NCI-H69 (cell line): Measurements from ENCODE around the gene KCNK2.
"Not testable (repeated sequence)": the region's sequence is repeated elsewhere in the genome, so short reads cannot be mapped to it uniquely, and the experiment has no call there.

Experiments
- DNase-seq: peaks from one replicate; lab custom pipeline; 2025; lab: John Stamatoyannopoulos, UW

KCNK2 gene

GRCh38 chr1:215151841-215152549, 69.5 kb downstream of the KCNK2 start:
- no peak for DNase-seq

- DNase-seq, result no peak
Measured at GRCh38 chr1:215156232-215156631, 73.7 kb downstream of the KCNK2 start.

GRCh38 chr1:215160351-215160750, 77.8 kb downstream of the KCNK2 start:
- no peak for DNase-seq

GRCh38 chr1:215163144-215163543, 80.6 kb downstream of the KCNK2 start:
- DNase-seq, result not testable (repeated sequence)

- no peak for DNase-seq
Measured at GRCh38 chr1:215166886-215167285, 84.3 kb downstream of the KCNK2 start.

- DNase-seq, result peak; percentile 15
Measured at GRCh38 chr1:215181518-215181917, 99.0 kb downstream of the KCNK2 start.

GRCh38 chr1:215185067-215185620, 102.6 kb downstream of the KCNK2 start:
- DNase-seq, result no peak

GRCh38 chr1:215188302-215188950, 105.9 kb downstream of the KCNK2 start:
- peak; percentile 31 for DNase-seq

GRCh38 chr1:215192306-215192705, 109.8 kb downstream of the KCNK2 start:
- DNase-seq, result no peak

- no peak for DNase-seq
Measured at GRCh38 chr1:215198021-215198420, 115.5 kb downstream of the KCNK2 start.

GRCh38 chr1:215200121-215200520, 117.6 kb downstream of the KCNK2 start:
- no peak for DNase-seq

- peak; percentile 40 for DNase-seq
Measured at GRCh38 chr1:215201283-215201682, 118.7 kb downstream of the KCNK2 start.

- DNase-seq, result peak; percentile 47
Measured at GRCh38 chr1:215202868-215203267, 120.3 kb downstream of the KCNK2 start.

GRCh38 chr1:215210167-215210566, 127.6 kb downstream of the KCNK2 start:
- DNase-seq, result no peak

- no peak for DNase-seq
Measured at GRCh38 chr1:215215846-215216245, 133.3 kb downstream of the KCNK2 start.

- no peak for DNase-seq
Measured at GRCh38 chr1:215219372-215219771, 136.8 kb downstream of the KCNK2 start.

- DNase-seq, result no peak
Measured at GRCh38 chr1:215220346-215220745, 137.8 kb downstream of the KCNK2 start.

GRCh38 chr1:215226757-215227156, 144.2 kb downstream of the KCNK2 start:
- no peak for DNase-seq

GRCh38 chr1:215228193-215228592, 145.7 kb downstream of the KCNK2 start:
- DNase-seq, result peak; percentile 10

- DNase-seq, result no peak
Measured at GRCh38 chr1:215241451-215241850, 158.9 kb downstream of the KCNK2 start.

GRCh38 chr1:215243345-215244054, 161.0 kb downstream of the KCNK2 start:
- DNase-seq, result no peak

GRCh38 chr1:215250913-215251312, 168.4 kb downstream of the KCNK2 start:
- DNase-seq, result no peak

- peak; percentile 69 for DNase-seq
Measured at GRCh38 chr1:215251428-215251827, 168.9 kb downstream of the KCNK2 start.
